Fibroblast of lung (primary cell): ENCODE measurements around the gene GALNT2. TPM values are rescaled to one million over a fixed set of nuclear protein-coding genes. Genes with fewer than 3 reads are reported as not detected.

Experiments
- DNase-seq, 2 donors: peaks; one replicate each; pipeline versions ENCODE4 v3.0.0 to v3.0.0-alpha.2; 2010; ENCODE audit warnings: low read depth in 2 of 2
- H2AFZ ChIP-seq: 2 replicates; pipeline ENCODE4 v1.5.1; 2012; ENCODE audit warnings: low read length, control low read depth, inconsistent platforms
- H3K27ac ChIP-seq: 2 replicates; pipeline ENCODE4 v1.5.1; 2011; ENCODE audit warnings: low read length, control low read depth; ENCODE audit not compliant: insufficient read depth
- H3K27me3 ChIP-seq: 2 replicates; pipeline ENCODE4 v1.5.1; 2011; ENCODE audit warnings: mild to moderate bottlenecking, low read length; ENCODE audit not compliant: control insufficient read depth, insufficient read depth
- H3K36me3 ChIP-seq: 2 replicates; pipeline ENCODE4 v1.5.1; 2011; ENCODE audit warnings: low read length; ENCODE audit not compliant: control insufficient read depth, insufficient read depth
- H3K4me1 ChIP-seq: 2 replicates; pipeline ENCODE4 v1.5.1; 2011; ENCODE audit warnings: low read length; ENCODE audit not compliant: control insufficient read depth, insufficient read depth; ENCODE audit errors: extremely low read depth
- H3K4me2 ChIP-seq: 2 replicates; pipeline ENCODE4 v1.5.1; 2011; ENCODE audit warnings: low read length, control low read depth; ENCODE audit not compliant: insufficient read depth; ENCODE audit errors: extremely low read depth
- H3K4me3 ChIP-seq, 4 experiments: fragments of 200-600 bp in 1 of 4; sonication (generic) in 1 of 4; replicated peaks in 1 of 4; 2 replicates each; pipeline ENCODE4 v1.5.1; 2011 to 2016; ENCODE audit warnings: low read length in 4 of 4, low read depth in 3 of 4, mild to moderate bottlenecking in 3 of 4, control low read depth in 2 of 4, inconsistent platforms in 1 of 4, mixed read lengths in 1 of 4; ENCODE audit not compliant: insufficient read depth in 1 of 4; ENCODE audit errors: control extremely low read depth in 1 of 4
- H3K79me2 ChIP-seq: 2 replicates; pipeline ENCODE4 v1.5.1; 2012; ENCODE audit warnings: mild to moderate bottlenecking, low read length, inconsistent platforms; ENCODE audit not compliant: control insufficient read depth, insufficient read depth
- H3K9ac ChIP-seq: 2 replicates; pipeline ENCODE4 v1.5.1; 2011; ENCODE audit warnings: mild to moderate bottlenecking, low read length, control low read depth; ENCODE audit not compliant: insufficient read depth
- H3K9me3 ChIP-seq: 2 replicates; pipeline ENCODE4 v1.5.1; 2012; ENCODE audit warnings: low read depth, low read length; ENCODE audit not compliant: control insufficient read depth, insufficient read depth
- H4K20me1 ChIP-seq: 2 replicates; pipeline ENCODE4 v1.5.1; 2011; ENCODE audit warnings: low read length; ENCODE audit not compliant: control insufficient read depth, insufficient read depth; ENCODE audit errors: extremely low read depth
- EZH2 ChIP-seq: IDR thresholded peaks from 2 replicates; pipeline ENCODE4 v1.5.1; 2012; ENCODE audit warnings: low read length, control low read depth, mild to moderate bottlenecking; ENCODE audit errors: missing control alignments
- polyA plus RNA-seq, 2 donors: library from polyadenylated mRNA; depleted of rRNA in 1 of 2; stranded (reverse) in 1 of 2; unstranded in 1 of 2; fragments of >200 nt; gene quantifications; 2 replicates each; pipeline ENCODE4 v1.2.1, GENCODE V29; 2011 to 2012; ENCODE audit warnings: missing spikeins in 1 of 2
- total RNA-seq: library from RNA; depleted of rRNA; stranded (reverse); fragments of >200 nt; gene quantifications from 2 replicates; pipeline ENCODE4 v1.2.1, GENCODE V29; 2014
- TF ChIP-seq, protein P1 (sequence below), 2 donors: IDR thresholded peaks in 1 of 2; conservative IDR thresholded peaks in 1 of 2; 1 replicate in 1 of 2; 2 replicates in 1 of 2; pipeline ENCODE4 v1.5.1; 2011 to 2012; ENCODE audit warnings: low read length in 2 of 2, control low read depth in 1 of 2, inconsistent platforms in 1 of 2, low read depth in 1 of 2, mild to moderate bottlenecking in 1 of 2

GALNT2 gene
- total and polyA plus RNA-seq, 2 donors (not counting 1 experiment from before 2014, with no cell fraction given): 106 to 115 TPM

DNA sequence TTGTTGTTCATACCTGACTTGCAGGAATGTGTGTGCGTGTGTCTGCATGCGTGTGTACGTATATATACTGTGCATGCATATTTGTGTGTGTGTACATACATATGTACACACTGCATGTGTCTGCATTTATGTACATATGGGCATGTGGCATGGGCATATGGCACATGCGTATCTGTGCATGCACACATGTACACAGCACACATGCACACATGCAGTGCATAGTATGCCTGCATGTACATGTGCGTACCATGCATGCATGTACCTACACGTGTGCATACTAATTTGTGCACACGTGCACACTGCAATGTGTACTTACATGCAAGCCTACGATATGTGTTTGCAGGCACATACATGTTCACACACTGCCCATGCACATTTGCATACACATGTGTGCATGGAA, 43.9 kb downstream of the GALNT2 start:
- TF ChIP-seq, protein P1, sequence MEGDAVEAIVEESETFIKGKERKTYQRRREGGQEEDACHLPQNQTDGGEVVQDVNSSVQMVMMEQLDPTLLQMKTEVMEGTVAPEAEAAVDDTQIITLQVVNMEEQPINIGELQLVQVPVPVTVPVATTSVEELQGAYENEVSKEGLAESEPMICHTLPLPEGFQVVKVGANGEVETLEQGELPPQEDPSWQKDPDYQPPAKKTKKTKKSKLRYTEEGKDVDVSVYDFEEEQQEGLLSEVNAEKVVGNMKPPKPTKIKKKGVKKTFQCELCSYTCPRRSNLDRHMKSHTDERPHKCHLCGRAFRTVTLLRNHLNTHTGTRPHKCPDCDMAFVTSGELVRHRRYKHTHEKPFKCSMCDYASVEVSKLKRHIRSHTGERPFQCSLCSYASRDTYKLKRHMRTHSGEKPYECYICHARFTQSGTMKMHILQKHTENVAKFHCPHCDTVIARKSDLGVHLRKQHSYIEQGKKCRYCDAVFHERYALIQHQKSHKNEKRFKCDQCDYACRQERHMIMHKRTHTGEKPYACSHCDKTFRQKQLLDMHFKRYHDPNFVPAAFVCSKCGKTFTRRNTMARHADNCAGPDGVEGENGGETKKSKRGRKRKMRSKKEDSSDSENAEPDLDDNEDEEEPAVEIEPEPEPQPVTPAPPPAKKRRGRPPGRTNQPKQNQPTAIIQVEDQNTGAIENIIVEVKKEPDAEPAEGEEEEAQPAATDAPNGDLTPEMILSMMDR (conservative IDR thresholded peaks at IDR 0.05 in 1 of 2, IDR thresholded peaks at IDR 0.05 in 1 of 2; ENCODE audit: low read depth in 1 of 2, low read length in 2 of 2): no peak
- no peak for TF ChIP-seq EZH2
- Histone ChIP-seq H3K36me3 (no peaks in the 10 kb centered on the region), H3K4me1 (peaks cover 31% of the 10 kb centered on the region), H3K4me3 (no peak overlapping the region), H3K9ac (no peak overlapping the region), H4K20me1 (no peaks in the 10 kb centered on the region), H2AFZ (no peak overlapping the region), H3K27me3 (no peaks in the 10 kb centered on the region), H3K27ac (no peak overlapping the region), H3K9me3 (no peaks in the 10 kb centered on the region), H3K79me2 (peaks cover 66% of the 10 kb centered on the region), H3K4me2 (no peak overlapping the region)
- DNase-seq: no peak

DNA sequence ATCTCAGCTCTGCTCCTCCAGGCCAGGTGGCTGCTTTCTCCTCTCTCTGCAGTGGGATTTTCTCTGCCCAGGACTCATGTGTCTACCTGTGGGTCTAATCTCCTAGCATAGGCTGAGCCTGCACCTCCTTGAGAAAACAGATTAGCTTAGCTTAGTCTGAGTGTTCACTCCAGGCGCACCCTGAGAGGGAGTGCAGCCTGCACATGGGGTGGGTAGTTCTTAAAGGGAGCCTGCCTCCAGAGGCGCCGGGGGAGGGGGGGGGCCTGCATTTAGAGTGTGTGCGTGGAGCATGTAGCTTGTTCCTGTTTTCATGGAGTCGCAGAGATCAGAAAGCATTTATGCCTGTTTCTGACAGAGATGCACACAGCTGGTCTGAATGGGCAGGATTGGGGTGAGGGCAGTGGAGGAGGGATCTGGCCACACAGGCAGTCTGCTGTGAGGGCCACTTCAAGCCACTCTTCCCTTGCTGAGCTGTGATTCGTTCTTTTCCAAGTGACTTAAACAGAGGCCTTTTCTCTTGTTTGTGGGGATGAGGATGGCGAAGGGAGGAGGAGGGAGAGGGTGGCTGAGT, 45.2 kb downstream of the GALNT2 start:
- TF ChIP-seq, protein P1 (conservative IDR thresholded peaks at IDR 0.05 in 1 of 2, IDR thresholded peaks at IDR 0.05 in 1 of 2; ENCODE audit: low read depth in 1 of 2, low read length in 2 of 2): no peak
- no peak for TF ChIP-seq EZH2
- H3K9ac ChIP-seq: no peak overlapping the region
- H3K79me2 ChIP-seq: peaks cover 58% of the 10 kb centered on the region
- H3K4me3 ChIP-seq: no peak overlapping the region
- H3K36me3 ChIP-seq: no peaks in the 10 kb centered on the region
- no peak overlapping the region for H3K4me2 ChIP-seq
- peaks cover 26% of the 10 kb centered on the region for H3K4me1 ChIP-seq
- no peak overlapping the region for H2AFZ ChIP-seq
- peak overlapping the region; percentile 46 for H3K27ac ChIP-seq
- no peaks in the 10 kb centered on the region for H3K27me3 ChIP-seq
- H4K20me1 ChIP-seq: no peaks in the 10 kb centered on the region
- peak in 1 of 2 donors; percentile 43 for DNase-seq
- H3K9me3 ChIP-seq: no peaks in the 10 kb centered on the region

DNA sequence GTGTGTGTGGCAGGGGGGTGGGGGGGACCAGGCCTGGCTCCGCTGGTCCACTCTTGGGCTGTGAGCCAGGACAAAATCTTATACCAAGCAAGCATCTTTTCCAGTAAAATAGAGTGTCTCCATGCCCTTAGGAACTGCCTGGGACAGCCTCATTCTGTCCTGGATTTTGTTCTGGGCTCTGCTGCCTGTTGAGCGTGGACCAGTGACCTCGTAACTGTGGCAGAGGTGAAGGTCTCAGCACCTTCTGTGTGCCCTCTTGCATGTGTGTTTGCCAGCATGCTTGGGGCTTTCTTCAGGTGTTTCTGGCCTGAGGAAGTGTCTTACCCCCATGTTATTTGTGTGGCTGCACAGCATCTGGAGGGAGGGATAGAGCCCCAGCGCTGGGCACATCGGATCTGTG, 45.7 kb downstream of the GALNT2 start:
- H3K36me3 ChIP-seq: no peaks in the 10 kb centered on the region
- H3K9ac ChIP-seq: no peak overlapping the region
- H3K27me3 ChIP-seq: no peaks in the 10 kb centered on the region
- peaks cover 26% of the 10 kb centered on the region for H3K4me1 ChIP-seq
- no peak for DNase-seq
- no peak overlapping the region for H2AFZ ChIP-seq
- peak overlapping the region; percentile 95 for H3K27ac ChIP-seq
- H3K4me3 ChIP-seq: no peak overlapping the region
- H3K4me2 ChIP-seq: no peak overlapping the region
- no peaks in the 10 kb centered on the region for H3K9me3 ChIP-seq
- H3K79me2 ChIP-seq: peaks cover 58% of the 10 kb centered on the region
- H4K20me1 ChIP-seq: no peaks in the 10 kb centered on the region
- TF ChIP-seq EZH2: no peak
- TF ChIP-seq, protein P1 (conservative IDR thresholded peaks at IDR 0.05 in 1 of 2, IDR thresholded peaks at IDR 0.05 in 1 of 2; ENCODE audit: low read depth in 1 of 2, low read length in 2 of 2): no peak
